SK-N-SH treated with all-trans-retinoic acid at 6 μM for 48 hours (cell line): ENCODE measurements around the gene PRR15L.

ENCODE experiments used
- ATAC-seq: fragments of 200-7000 bp; cut with Tn5 transposase; 3 replicates; pipeline ENCODE4 v1.9.1; 2020; ENCODE audit warnings: mild to moderate bottlenecking, moderate library complexity
- ARNTL ChIP-seq: fragments of 450-650 bp; formaldehyde crosslinking; IDR thresholded peaks from 2 replicates; pipeline ENCODE4 v1.5.0; 2020; ENCODE audit warnings: low read depth, mild to moderate bottlenecking, moderate library complexity, borderline replicate concordance
- BACH2 ChIP-seq: fragments of 250-450 bp; sonication (Bioruptor Pico); IDR thresholded peaks from 2 replicates; pipeline ENCODE4 v1.9.0; 2021; ENCODE audit warnings: mild to moderate bottlenecking, borderline replicate concordance
- CSDC2 ChIP-seq: fragments of 250-450 bp; sonication (Bioruptor Pico); IDR thresholded peaks from 2 replicates; pipeline ENCODE4 v1.5.0; 2020; ENCODE audit warnings: mild to moderate bottlenecking, moderate library complexity
- ESRRG ChIP-seq: fragments of 250-450 bp; sonication (Bioruptor Pico); IDR thresholded peaks from 2 replicates; pipeline ENCODE4 v1.6.1; 2021; ENCODE audit warnings: mild to moderate bottlenecking
- GLIS3 ChIP-seq: fragments of 250-450 bp; sonication (Bioruptor Pico); IDR thresholded peaks from 2 replicates; pipeline ENCODE4 v1.5.0; 2020; ENCODE audit warnings: mild to moderate bottlenecking, moderate library complexity
- ISL1 ChIP-seq: fragments of 250-450 bp; sonication (Bioruptor Pico); IDR thresholded peaks from 2 replicates; pipeline ENCODE4 v2.1.2; 2022; ENCODE audit warnings: mild to moderate bottlenecking, moderate library complexity
- OSR1 ChIP-seq: fragments of 250-450 bp; sonication (Bioruptor Pico); IDR thresholded peaks from 2 replicates; pipeline ENCODE4 v1.8.0; 2022; ENCODE audit warnings: moderate library complexity, mild to moderate bottlenecking, inconsistent platforms
- PPARA ChIP-seq: fragments of 250-450 bp; sonication (Bioruptor Pico); IDR thresholded peaks from 2 replicates; pipeline ENCODE4 v1.5.0; 2020; ENCODE audit warnings: mild to moderate bottlenecking, borderline replicate concordance
- RARB ChIP-seq: fragments of 250-450 bp; sonication (Bioruptor Pico); IDR thresholded peaks from 2 replicates; pipeline ENCODE4 v1.8.0; 2021; ENCODE audit warnings: mild to moderate bottlenecking, moderate library complexity
- SNAI2 ChIP-seq: fragments of 250-450 bp; sonication (Bioruptor Pico); IDR thresholded peaks from 2 replicates; pipeline ENCODE4 v1.5.0; 2020; ENCODE audit warnings: mild to moderate bottlenecking, moderate library complexity
- TCF4 ChIP-seq: fragments of 250-450 bp; sonication (Bioruptor Pico); IDR thresholded peaks from 2 replicates; pipeline ENCODE4 v1.8.0; 2021; ENCODE audit warnings: mild to moderate bottlenecking, moderate library complexity, borderline replicate concordance
- TOX ChIP-seq: fragments of 250-450 bp; sonication (Bioruptor Pico); IDR thresholded peaks from 2 replicates; pipeline ENCODE4 v1.8.0; 2021; ENCODE audit warnings: mild to moderate bottlenecking, moderate library complexity, borderline replicate concordance
- ZC3H10 ChIP-seq: fragments of 250-450 bp; sonication (Bioruptor Pico); IDR thresholded peaks from 2 replicates; pipeline ENCODE4 v1.5.1; 2021; ENCODE audit warnings: mild to moderate bottlenecking, moderate library complexity
- ZFP3 ChIP-seq: fragments of 250-450 bp; sonication (Bioruptor Pico); IDR thresholded peaks from 2 replicates; pipeline ENCODE4 v1.5.0; 2020; ENCODE audit warnings: mild to moderate bottlenecking, moderate library complexity
- ZFP30 ChIP-seq: fragments of 450-650 bp; formaldehyde crosslinking; IDR thresholded peaks from 2 replicates; pipeline ENCODE4 v1.5.0; 2022; ENCODE audit warnings: mild to moderate bottlenecking, moderate library complexity
- ZNF565 ChIP-seq: fragments of 450-650 bp; formaldehyde crosslinking; conservative IDR thresholded peaks from 2 replicates; pipeline ENCODE4 v1.5.0; 2020; ENCODE audit warnings: low read depth, mild to moderate bottlenecking, moderate library complexity
- ZNF70 ChIP-seq: fragments of 450-650 bp; formaldehyde crosslinking; IDR thresholded peaks from 2 replicates; pipeline ENCODE4 v1.5.0; 2020; ENCODE audit warnings: mild to moderate bottlenecking, moderate library complexity
- ZNF8 ChIP-seq: fragments of 450-650 bp; formaldehyde crosslinking; IDR thresholded peaks from 2 replicates; pipeline ENCODE4 v1.5.0; 2020; ENCODE audit warnings: mild to moderate bottlenecking, moderate library complexity
- TF ChIP-seq, protein P1 (sequence below): fragments of 250-450 bp; sonication (Bioruptor Pico); IDR thresholded peaks from 2 replicates; pipeline ENCODE4 v1.8.0; 2020; ENCODE audit warnings: mild to moderate bottlenecking, moderate library complexity, borderline replicate concordance
- TF ChIP-seq, protein P2 (sequence below): fragments of 250-450 bp; sonication (Bioruptor Pico); IDR thresholded peaks from 2 replicates; pipeline ENCODE4 v1.8.0; 2021; ENCODE audit warnings: low read depth, mild to moderate bottlenecking, moderate library complexity, borderline replicate concordance
- TF ChIP-seq, protein P3 (sequence below): fragments of 250-450 bp; sonication (Bioruptor Pico); IDR thresholded peaks from 2 replicates; pipeline ENCODE4 v1.5.1; 2020; ENCODE audit warnings: low read depth, mild to moderate bottlenecking, moderate library complexity
- TF ChIP-seq, protein P4 (sequence below): fragments of 250-450 bp; sonication (Bioruptor Pico); IDR thresholded peaks from 2 replicates; pipeline ENCODE4 v1.5.0; 2020; ENCODE audit warnings: mild to moderate bottlenecking, moderate library complexity
- TF ChIP-seq, protein P5 (sequence below): fragments of 250-450 bp; sonication (Bioruptor Pico); IDR thresholded peaks from 2 replicates; pipeline ENCODE4 v1.5.1; 2021; ENCODE audit warnings: mild to moderate bottlenecking, moderate library complexity

The PRR15L gene

DNA sequence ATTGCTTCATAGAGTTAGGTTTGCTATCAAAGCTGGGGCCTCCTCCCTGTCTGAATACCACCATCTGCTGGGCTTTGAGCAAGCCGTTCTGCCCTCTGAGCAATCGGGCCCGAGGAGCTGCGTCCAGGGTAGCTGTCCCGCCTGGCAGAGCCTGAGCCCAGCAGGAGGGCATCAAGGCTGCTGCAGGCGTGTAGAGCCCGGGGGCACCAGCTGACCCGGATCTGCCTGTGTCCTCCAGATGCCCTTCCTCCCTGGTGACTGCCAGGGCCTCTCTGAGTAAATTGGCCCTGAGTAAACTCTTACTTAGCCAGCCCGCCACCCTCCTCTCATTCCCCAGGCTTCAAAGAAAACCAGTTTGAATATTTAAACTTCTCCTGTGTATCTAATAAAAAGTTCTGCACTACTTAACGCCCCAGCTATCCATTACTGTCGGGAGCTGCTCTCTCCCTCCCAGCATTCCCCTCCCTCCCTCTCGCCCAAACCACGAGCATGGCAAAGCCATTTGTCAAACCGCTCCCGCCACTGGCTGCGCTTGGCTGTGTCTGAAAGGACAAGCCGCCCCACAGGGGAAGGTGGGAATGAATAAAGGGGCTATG is 29.7 kb upstream of the PRR15L start:
- ATAC-seq: peak; percentile 53
- peak; percentile 57; the same call in 1 of the 2 replicates for TF ChIP-seq ZNF70
- no peak for TF ChIP-seq GLIS3 (CRISPR knock-in tag)
- no peak for TF ChIP-seq TOX (CRISPR knock-in tag)
- TF ChIP-seq, protein P1, sequence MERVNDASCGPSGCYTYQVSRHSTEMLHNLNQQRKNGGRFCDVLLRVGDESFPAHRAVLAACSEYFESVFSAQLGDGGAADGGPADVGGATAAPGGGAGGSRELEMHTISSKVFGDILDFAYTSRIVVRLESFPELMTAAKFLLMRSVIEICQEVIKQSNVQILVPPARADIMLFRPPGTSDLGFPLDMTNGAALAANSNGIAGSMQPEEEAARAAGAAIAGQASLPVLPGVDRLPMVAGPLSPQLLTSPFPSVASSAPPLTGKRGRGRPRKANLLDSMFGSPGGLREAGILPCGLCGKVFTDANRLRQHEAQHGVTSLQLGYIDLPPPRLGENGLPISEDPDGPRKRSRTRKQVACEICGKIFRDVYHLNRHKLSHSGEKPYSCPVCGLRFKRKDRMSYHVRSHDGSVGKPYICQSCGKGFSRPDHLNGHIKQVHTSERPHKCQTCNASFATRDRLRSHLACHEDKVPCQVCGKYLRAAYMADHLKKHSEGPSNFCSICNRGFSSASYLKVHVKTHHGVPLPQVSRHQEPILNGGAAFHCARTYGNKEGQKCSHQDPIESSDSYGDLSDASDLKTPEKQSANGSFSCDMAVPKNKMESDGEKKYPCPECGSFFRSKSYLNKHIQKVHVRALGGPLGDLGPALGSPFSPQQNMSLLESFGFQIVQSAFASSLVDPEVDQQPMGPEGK (CRISPR knock-in tag): no peak
- TF ChIP-seq, protein P2, sequence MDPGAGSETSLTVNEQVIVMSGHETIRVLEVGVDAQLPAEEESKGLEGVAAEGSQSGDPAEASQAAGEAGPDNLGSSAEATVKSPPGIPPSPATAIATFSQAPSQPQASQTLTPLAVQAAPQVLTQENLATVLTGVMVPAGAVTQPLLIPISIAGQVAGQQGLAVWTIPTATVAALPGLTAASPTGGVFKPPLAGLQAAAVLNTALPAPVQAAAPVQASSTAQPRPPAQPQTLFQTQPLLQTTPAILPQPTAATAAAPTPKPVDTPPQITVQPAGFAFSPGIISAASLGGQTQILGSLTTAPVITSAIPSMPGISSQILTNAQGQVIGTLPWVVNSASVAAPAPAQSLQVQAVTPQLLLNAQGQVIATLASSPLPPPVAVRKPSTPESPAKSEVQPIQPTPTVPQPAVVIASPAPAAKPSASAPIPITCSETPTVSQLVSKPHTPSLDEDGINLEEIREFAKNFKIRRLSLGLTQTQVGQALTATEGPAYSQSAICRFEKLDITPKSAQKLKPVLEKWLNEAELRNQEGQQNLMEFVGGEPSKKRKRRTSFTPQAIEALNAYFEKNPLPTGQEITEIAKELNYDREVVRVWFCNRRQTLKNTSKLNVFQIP (CRISPR knock-in tag): no peak
- TF ChIP-seq ZNF565 (CRISPR knock-in tag): peak; percentile 83; the same call in 1 of the 2 replicates
- TF ChIP-seq SNAI2 (CRISPR knock-in tag): no peak
- TF ChIP-seq ARNTL (CRISPR knock-in tag): no peak
- TF ChIP-seq PPARA (CRISPR knock-in tag): peak; percentile 83; the same call in 1 of the 2 replicates
- TF ChIP-seq, protein P3, sequence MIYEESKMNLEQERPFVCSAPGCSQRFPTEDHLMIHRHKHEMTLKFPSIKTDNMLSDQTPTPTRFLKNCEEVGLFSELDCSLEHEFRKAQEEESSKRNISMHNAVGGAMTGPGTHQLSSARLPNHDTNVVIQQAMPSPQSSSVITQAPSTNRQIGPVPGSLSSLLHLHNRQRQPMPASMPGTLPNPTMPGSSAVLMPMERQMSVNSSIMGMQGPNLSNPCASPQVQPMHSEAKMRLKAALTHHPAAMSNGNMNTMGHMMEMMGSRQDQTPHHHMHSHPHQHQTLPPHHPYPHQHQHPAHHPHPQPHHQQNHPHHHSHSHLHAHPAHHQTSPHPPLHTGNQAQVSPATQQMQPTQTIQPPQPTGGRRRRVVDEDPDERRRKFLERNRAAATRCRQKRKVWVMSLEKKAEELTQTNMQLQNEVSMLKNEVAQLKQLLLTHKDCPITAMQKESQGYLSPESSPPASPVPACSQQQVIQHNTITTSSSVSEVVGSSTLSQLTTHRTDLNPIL: no peak
- TF ChIP-seq RARB (CRISPR knock-in tag): no peak
- TF ChIP-seq CSDC2 (CRISPR knock-in tag): no peak
- 0 out of 2 replicates have a peak, but pooled peaks have one; percentile 35 for TF ChIP-seq ZFP3 (CRISPR knock-in tag)
- TF ChIP-seq, protein P4, sequence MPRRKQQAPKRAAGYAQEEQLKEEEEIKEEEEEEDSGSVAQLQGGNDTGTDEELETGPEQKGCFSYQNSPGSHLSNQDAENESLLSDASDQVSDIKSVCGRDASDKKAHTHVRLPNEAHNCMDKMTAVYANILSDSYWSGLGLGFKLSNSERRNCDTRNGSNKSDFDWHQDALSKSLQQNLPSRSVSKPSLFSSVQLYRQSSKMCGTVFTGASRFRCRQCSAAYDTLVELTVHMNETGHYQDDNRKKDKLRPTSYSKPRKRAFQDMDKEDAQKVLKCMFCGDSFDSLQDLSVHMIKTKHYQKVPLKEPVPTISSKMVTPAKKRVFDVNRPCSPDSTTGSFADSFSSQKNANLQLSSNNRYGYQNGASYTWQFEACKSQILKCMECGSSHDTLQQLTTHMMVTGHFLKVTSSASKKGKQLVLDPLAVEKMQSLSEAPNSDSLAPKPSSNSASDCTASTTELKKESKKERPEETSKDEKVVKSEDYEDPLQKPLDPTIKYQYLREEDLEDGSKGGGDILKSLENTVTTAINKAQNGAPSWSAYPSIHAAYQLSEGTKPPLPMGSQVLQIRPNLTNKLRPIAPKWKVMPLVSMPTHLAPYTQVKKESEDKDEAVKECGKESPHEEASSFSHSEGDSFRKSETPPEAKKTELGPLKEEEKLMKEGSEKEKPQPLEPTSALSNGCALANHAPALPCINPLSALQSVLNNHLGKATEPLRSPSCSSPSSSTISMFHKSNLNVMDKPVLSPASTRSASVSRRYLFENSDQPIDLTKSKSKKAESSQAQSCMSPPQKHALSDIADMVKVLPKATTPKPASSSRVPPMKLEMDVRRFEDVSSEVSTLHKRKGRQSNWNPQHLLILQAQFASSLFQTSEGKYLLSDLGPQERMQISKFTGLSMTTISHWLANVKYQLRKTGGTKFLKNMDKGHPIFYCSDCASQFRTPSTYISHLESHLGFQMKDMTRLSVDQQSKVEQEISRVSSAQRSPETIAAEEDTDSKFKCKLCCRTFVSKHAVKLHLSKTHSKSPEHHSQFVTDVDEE: peak; percentile 80
- TF ChIP-seq ZNF8 (CRISPR knock-in tag): no peak; the same call in 1 of the 2 replicates
- peak; percentile 62; the same call in 1 of the 2 replicates for TF ChIP-seq TCF4 (CRISPR knock-in tag)
- TF ChIP-seq BACH2 (CRISPR knock-in tag): no peak
- peak; percentile 26; the same call in 1 of the 2 replicates for TF ChIP-seq ZFP30 (CRISPR knock-in tag)
- TF ChIP-seq ISL1 (CRISPR knock-in tag): no peak
- no peak for TF ChIP-seq OSR1 (CRISPR knock-in tag)
- TF ChIP-seq ESRRG (CRISPR knock-in tag): no peak
- TF ChIP-seq, protein P5, sequence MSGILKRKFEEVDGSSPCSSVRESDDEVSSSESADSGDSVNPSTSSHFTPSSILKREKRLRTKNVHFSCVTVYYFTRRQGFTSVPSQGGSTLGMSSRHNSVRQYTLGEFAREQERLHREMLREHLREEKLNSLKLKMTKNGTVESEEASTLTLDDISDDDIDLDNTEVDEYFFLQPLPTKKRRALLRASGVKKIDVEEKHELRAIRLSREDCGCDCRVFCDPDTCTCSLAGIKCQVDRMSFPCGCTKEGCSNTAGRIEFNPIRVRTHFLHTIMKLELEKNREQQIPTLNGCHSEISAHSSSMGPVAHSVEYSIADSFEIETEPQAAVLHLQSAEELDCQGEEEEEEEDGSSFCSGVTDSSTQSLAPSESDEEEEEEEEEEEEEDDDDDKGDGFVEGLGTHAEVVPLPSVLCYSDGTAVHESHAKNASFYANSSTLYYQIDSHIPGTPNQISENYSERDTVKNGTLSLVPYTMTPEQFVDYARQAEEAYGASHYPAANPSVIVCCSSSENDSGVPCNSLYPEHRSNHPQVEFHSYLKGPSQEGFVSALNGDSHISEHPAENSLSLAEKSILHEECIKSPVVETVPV: no peak
- TF ChIP-seq ZC3H10 (CRISPR knock-in tag): no peak

DNA sequence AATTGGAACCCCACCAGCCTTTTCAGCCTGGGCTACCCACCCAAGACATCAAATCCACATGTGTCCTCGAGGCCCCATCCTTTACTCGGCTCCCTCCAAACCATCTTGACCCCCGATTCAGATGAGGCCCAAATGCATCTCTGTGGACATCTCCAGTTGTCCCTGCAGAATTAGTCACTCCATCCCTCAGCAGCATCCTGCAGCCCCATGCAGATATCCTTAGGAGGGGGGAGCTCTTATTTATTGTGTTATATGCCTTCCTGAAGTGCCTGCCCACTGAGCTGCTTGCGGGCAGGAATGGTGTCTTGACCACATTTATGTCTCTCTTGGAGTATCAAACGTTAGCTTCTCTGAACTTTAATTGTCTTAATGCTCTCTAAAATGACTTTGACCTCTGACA is 28.8 kb upstream of the PRR15L start:
- ATAC-seq: no peak
- no peak for TF ChIP-seq ZNF565 (CRISPR knock-in tag)
- TF ChIP-seq ISL1 (CRISPR knock-in tag): no peak
- TF ChIP-seq ESRRG (CRISPR knock-in tag): no peak
- TF ChIP-seq, protein P2 (CRISPR knock-in tag): no peak
- no peak for TF ChIP-seq ZNF8 (CRISPR knock-in tag)
- no peak for TF ChIP-seq RARB (CRISPR knock-in tag)
- no peak for TF ChIP-seq CSDC2 (CRISPR knock-in tag)
- no peak for TF ChIP-seq PPARA (CRISPR knock-in tag)
- TF ChIP-seq BACH2 (CRISPR knock-in tag): no peak
- TF ChIP-seq, protein P5: no peak
- TF ChIP-seq GLIS3 (CRISPR knock-in tag): no peak
- TF ChIP-seq ZC3H10 (CRISPR knock-in tag): no peak
- no peak for TF ChIP-seq ZFP30 (CRISPR knock-in tag)
- TF ChIP-seq, protein P3: no peak
